Testis (tissue), 3 donors: Measurements from ENCODE around the gene CDK17. TPM values are rescaled to one million over a fixed set of nuclear protein-coding genes. Genes with fewer than 3 reads are reported as not detected.

Source experiments
- DNase-seq: peaks from one replicate; pipeline ENCODE4 v3.0.0-alpha.2; 2019
- H3K27ac ChIP-seq, 2 donors: fragments of 200-600 bp; sonication (generic); one replicate each; pipeline ENCODE4 v1.5.1; 2019
- H3K27me3 ChIP-seq: fragments of 200-600 bp; sonication (generic); one replicate; pipeline ENCODE4 v1.5.1; 2019
- H3K36me3 ChIP-seq: fragments of 200-600 bp; sonication (generic); one replicate; pipeline ENCODE4 v1.5.1; 2017; ENCODE audit warnings: low read depth; ENCODE audit errors: missing control alignments
- H3K4me1 ChIP-seq: fragments of 200-600 bp; sonication (generic); one replicate; pipeline ENCODE4 v1.5.1; 2019
- H3K4me3 ChIP-seq, 2 donors: fragments of 200-600 bp; sonication (generic); one replicate each; pipeline ENCODE4 v1.5.1; 2017 to 2019
- H3K9me3 ChIP-seq: fragments of 200-600 bp; sonication (generic); one replicate; pipeline ENCODE4 v1.5.1; 2017
- CTCF ChIP-seq, 3 experiments: fragments of 450-650 bp in 2 of 3; fragments of 200-600 bp in 1 of 3; sonication (generic) in 1 of 3; IDR thresholded peaks; one replicate each; pipeline ENCODE4 v1.5.1; 2016 to 2019; ENCODE audit warnings: antibody characterized with exemption in 3 of 3, mild to moderate bottlenecking in 2 of 3, moderate library complexity in 1 of 3
- POLR2A ChIP-seq: fragments of 450-650 bp; IDR thresholded peaks from one replicate; pipeline ENCODE4 v1.6.1; 2017; ENCODE audit warnings: antibody characterized with exemption, mild to moderate bottlenecking, moderate library complexity
- WGBS, 2 donors: methylation state at CpG; one replicate each; pipeline ENCODE4 v1.1.5; 2018; 5-methylcytosine and 5-hydroxymethylcytosine counted together
- intact Hi-C: fragments of 100-400 bp; cut with DNase I; formaldehyde crosslinking; loops from one replicate; pipeline ENCODE4 v1.15.1; 2023; ENCODE audit warnings: low total_unique reads
- polyA plus RNA-seq: library from polyadenylated mRNA; stranded (reverse); fragments of 350-450 nt; fragmentation: Illumina TruSeq; extraction: RNeasy Lipid Tissue Mini Kit (QIAGEN cat#74804); gene quantifications from one replicate; pipeline ENCODE4 v1.2.3, GENCODE V29; 2014; ENCODE audit warnings: low read depth, low replicate concordance; ENCODE audit not compliant: insufficient read depth
- total RNA-seq, 2 donors: library from RNA; depleted of rRNA; stranded (reverse); fragments of >200 nt; gene quantifications; one replicate each; pipeline ENCODE4 v1.2.3, GENCODE V29; 2016

Gene CDK17
- total and polyA plus RNA-seq, 3 donors from 2014 or later, result 40.7 to 100.0 (median 91.5) TPM

GRCh38 chr12:96303653-96304052 lies 96.6 kb downstream of the CDK17 start:
- H3K36me3 ChIP-seq, result no peaks in the 10 kb centered on the region
- H3K9me3 ChIP-seq, result no peaks in the 10 kb centered on the region
- no peak for DNase-seq
- H3K27ac ChIP-seq, result no peak overlapping the region
- H3K4me3 ChIP-seq, result no peak overlapping the region
- TF ChIP-seq CTCF (IDR thresholded peaks at IDR 0.05) (no peak), POLR2A (no peak)
- no peaks in the 10 kb centered on the region for H3K27me3 ChIP-seq
- intact Hi-C loops, result no loop called here
- no peaks in the 10 kb centered on the region for H3K4me1 ChIP-seq

- H3K9me3 ChIP-seq, result no peaks in the 10 kb centered on the region
- intact Hi-C loops, result no loop called here
- no peak overlapping the region for H3K27ac ChIP-seq
- no peak for DNase-seq
- H3K4me1 ChIP-seq, result no peaks in the 10 kb centered on the region
- WGBS, 2 donors, result 86% methylated on average over 2 of the region's 2 CpGs
- H3K4me3 ChIP-seq, result no peak overlapping the region
- TF ChIP-seq CTCF (IDR thresholded peaks at IDR 0.05) (no peak), POLR2A (no peak)
- no peaks in the 10 kb centered on the region for H3K27me3 ChIP-seq
- no peaks in the 10 kb centered on the region for H3K36me3 ChIP-seq
Measured at GRCh38 chr12:96302687-96303310, 97.4 kb downstream of the CDK17 start.

GRCh38 chr12:96301732-96302131 lies 98.5 kb downstream of the CDK17 start:
- intact Hi-C loops, result no loop called here
- Histone ChIP-seq H3K36me3 (no peaks in the 10 kb centered on the region), H3K27ac (no peak overlapping the region), H3K9me3 (no peaks in the 10 kb centered on the region), H3K4me3 (no peak overlapping the region), H3K4me1 (no peaks in the 10 kb centered on the region), H3K27me3 (no peaks in the 10 kb centered on the region)
- no peak for TF ChIP-seq POLR2A
- no peak for TF ChIP-seq CTCF (IDR thresholded peaks at IDR 0.05)
- 85 to 86% methylated on average over 4 of the region's 4 CpGs for WGBS, 2 donors
- no peak for DNase-seq

GRCh38 chr12:96300064-96300463 lies 100.2 kb downstream of the CDK17 start:
- Histone ChIP-seq H3K9me3 (no peaks in the 10 kb centered on the region), H3K27ac (no peak overlapping the region), H3K36me3 (no peaks in the 10 kb centered on the region), H3K27me3 (no peaks in the 10 kb centered on the region), H3K4me3 (no peak overlapping the region), H3K4me1 (no peaks in the 10 kb centered on the region)
- TF ChIP-seq POLR2A, result no peak
- TF ChIP-seq CTCF (IDR thresholded peaks at IDR 0.05), result no peak
- intact Hi-C loops, result no loop called here
- no peak for DNase-seq
- WGBS, 2 donors, result 90 to 94% methylated on average over 5 of the region's 5 CpGs

- no peak for DNase-seq
- intact Hi-C loops, result no loop called here
- Histone ChIP-seq H3K27ac (no peak overlapping the region), H3K36me3 (no peaks in the 10 kb centered on the region), H3K4me3 (no peak overlapping the region), H3K9me3 (no peaks in the 10 kb centered on the region), H3K4me1 (no peaks in the 10 kb centered on the region), H3K27me3 (no peaks in the 10 kb centered on the region)
- WGBS, 2 donors, result 87 to 98% methylated on average over 4 of the region's 4 CpGs
- TF ChIP-seq POLR2A, result no peak
- TF ChIP-seq CTCF (IDR thresholded peaks at IDR 0.05), result no peak
Measured at GRCh38 chr12:96297504-96297903, 102.7 kb downstream of the CDK17 start.
